HG03060 (cell line): Measurements from ENCODE around the gene KMT5B.
"Not testable (repeated sequence)": the region's sequence is repeated elsewhere in the genome, so short reads cannot be mapped to it uniquely, and the experiment has no call there.

Experiments used
- ATAC-seq: cut with Tn5 transposase; IDR thresholded peaks from one replicate; pipeline ENCODE4 v1.9.1; 2021; ENCODE audit warnings: low read depth, moderate number of reproducible peaks; ENCODE audit not compliant: unreplicated experiment

KMT5B gene

DNA sequence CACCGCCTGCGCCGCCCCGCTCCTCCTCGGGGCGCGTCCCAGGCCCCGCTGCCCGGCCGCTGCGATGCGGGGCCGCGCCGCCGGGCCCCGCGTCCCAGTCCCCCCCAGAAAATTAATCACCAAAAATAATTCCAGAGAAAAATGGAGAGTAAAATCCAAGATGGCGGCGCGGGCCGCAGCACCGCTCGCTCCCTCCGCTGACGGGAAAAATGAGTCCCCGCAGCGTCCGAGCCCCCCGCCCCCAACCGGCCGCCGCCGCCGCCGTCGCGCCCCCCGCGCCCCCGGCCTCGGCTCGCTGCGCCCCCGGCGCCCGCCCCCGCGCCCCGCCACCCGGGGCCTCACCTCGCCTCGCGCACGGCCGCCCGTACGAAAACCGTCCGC, at the start of gene KMT5B:
Gene KMT5B, minus strand, starts transcription at position 162 of the 381 bp plus-strand sequence. CDS start 23,220 bp downstream, outside the sequence.
- no peak for ATAC-seq

DNA sequence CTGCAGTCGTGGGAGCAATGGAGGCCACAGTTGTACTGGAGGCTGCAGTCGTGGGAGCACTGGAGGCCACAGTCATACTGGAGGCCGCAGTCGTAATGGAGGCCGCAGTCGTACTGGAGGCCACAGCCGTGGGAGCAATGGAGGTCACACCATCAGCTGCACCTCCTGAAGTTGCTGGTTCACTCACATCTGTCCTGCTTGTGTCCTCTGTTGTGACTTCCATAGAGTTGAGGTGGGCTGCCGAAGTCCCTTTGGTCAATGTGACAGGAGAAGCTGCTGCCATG, 49.4 kb upstream of the KMT5B start:
- no peak for ATAC-seq

DNA sequence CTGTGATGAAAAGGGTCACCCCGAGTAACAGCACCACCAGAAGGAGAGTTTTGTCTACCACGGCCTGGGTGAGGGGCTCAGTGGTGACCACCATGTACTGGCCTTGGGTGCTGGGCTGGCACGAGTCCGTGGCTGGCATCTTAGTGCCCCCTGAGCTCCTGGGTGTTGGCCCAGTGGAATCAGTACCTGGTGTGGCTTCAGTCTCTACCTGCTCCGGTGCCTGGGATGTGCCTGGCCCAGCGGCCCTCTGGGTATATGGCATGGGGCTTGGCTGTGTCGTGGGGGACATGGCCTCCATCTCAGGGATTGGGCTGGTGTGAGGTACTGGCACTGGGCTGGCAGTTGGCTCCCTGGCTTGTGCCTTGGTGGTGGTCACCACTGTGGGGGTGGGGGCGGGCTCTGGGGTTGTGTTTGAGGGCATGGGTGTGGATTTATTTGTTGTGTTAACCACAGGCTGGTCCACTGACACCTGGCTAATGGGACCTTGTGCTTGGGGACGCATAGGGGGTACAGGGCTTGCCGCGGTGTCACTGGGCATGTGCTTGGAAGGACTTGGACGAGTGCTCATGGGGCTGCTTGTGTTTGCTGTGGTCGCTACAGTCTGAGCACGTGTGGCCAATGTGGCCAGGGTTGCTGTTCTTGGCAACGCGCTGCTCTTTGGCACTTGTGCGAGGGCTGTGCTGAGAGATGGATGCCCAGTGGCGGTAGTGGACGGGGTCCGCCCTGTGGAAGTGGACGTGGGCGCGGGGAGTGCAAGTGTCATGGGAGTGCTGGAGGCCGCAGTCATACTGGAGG, 48.9 kb upstream of the KMT5B start:
- no peak for ATAC-seq

DNA sequence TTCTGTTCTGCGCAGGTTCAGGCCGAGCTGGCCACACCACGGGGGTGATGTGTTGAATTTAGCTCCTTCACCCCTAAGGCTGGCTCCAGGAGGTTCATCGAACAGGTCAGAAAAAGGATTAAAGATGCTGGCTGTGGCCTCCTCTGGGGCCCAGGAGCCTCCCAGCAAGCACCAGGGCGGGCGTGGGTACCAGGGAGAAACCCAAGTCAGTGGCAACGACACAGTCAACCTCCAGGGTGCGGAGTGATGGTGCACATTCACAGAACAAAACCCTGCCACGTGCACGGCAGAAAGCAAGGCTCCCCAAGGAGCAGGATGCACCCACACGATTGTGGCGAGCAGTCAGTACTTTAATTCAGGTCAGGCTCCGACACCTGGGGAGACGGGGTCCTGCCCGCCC, 47.9 kb upstream of the KMT5B start:
- ATAC-seq = no peak

DNA sequence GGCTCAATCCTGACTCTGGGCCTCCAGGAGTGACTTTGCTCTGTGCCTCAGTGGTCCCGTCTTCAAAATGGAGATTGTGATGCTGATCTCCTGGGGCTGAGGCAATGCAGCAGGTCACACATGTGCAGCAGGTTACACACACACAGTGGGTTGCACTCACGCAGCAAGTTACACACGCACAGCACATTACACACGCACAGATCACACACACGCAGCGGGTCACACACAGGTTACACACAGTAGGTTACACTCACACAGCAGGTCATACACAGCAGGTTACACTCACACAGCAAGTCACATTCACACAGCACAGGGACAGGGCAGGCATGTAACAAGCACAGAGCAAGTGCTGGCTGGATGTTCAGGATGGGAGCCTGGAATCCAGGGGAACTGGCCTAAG, 47.4 kb upstream of the KMT5B start:
- no peak for ATAC-seq

DNA sequence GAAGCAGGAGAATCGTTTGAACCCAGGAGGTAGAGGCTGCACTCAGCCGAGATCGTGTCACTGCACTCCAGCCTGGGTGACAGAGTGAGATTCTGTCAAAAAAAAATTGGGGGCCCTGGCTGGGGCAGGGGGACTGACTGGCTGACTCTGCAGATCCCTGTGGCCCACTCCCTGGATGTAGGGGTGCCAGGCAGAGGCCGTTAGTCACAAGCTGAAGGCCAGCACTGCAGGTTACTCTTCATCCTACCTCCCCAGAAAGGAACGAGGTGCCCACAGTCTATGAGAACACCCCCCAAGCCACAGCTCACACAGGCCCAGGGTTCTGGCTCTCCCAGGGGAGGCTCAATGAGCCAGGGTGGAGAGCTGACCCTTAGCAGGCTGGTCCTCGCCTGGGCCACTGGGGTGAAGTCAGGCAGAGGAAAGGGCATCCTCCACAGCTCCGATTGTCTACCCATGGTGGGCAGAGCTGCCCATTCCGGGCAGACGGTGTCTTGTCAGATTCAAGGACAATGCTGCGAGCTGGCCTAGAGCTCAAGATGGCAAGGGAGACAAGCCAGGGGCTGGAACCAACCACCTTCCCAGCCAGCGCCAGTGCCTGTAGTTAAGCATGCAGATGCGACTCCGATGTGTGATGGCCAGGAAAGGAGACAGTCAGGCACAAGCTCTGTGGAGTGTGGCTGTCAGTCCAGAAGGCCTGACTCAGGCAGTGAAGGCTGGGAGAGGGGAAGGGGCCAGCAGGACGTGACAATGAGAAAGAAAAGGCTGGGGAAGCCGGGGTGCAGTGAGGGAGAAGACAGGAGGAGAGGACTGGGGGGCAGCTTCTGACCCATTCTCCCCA, 46.2 kb upstream of the KMT5B start:
- no peak for ATAC-seq

DNA sequence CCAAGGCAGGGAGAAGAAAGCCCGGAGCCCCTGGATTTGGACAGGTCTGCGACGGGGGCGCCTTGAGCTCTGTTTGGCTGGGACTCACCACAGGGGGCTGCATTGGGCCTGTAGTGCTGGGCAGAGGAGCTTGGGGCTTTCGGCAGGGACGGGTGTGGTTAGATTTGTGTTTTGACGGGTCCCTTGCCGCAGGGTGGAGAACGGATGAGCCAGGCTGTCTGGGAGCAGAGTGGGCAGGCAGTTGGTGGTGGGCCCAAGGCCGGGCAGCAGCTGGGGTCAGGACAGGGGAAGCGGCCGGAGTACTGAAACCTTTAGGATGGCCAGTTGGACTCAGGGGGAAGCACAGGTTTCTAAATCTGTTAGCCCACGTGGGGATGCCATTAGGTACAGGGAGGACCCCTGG, 45.3 kb upstream of the KMT5B start:
- no peak for ATAC-seq

DNA sequence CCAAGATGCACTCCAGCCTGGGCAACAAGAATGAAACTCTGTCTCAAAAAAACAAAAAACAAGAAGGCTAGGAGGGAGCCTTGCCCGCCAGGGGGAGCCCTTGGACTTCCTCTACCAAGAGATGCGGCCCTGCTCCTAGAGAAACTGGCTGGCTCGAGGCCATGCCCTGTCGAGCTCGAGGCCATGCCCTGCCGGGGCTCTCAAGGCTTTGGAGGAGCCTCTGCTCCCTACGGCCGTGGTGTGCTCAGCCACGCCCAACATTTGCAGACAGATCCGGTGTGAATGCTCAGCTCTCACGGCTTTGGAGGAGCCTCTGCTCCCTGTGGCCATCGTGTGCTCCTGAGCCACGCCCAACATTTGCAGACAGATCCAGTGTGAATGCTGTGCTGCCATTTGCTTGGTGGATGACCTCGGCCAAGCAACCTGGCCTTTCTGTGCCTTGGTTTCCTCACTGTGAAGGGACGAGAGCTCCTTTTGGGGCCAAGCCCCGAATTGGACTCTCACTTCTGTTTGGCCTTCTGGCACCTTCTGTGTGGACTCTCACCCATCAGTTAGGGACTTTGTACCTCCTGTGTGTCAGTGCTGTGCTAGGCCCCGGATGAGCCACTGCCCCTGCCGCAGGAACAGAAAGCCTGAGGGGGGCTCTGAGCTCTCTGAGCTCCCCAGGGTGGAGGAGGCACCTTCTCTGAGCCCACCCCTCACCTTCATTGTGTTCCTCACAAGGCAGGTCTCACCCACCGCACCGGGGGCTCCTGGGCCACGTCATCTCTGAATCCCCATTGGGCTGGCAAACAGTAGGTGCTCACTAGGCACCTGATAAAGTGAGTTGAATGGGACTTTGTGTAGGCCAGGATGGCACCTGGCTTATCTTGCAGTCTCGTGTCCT, 44.6 kb upstream of the KMT5B start:
- ATAC-seq = no peak

DNA sequence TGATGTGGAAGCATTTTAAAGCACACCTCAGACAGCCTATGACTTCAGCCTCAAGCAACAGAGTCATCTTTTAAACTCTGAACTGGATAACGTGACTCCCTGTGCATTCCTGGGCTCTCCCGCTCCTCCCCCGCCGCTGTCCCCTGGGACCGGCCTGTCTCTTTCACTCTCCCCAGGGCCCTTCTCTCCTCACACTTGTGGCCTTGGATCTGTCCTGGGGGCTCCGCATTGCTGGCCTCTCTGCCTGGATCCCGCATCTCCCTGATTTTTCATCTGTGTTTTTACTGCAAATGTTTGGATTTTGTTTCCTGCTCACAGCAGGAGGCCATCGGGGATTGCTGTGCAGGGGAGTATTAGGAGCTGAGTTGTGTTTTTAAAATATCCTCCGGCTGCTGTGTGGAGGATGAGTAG, 43.2 kb upstream of the KMT5B start:
- ATAC-seq = no peak

DNA sequence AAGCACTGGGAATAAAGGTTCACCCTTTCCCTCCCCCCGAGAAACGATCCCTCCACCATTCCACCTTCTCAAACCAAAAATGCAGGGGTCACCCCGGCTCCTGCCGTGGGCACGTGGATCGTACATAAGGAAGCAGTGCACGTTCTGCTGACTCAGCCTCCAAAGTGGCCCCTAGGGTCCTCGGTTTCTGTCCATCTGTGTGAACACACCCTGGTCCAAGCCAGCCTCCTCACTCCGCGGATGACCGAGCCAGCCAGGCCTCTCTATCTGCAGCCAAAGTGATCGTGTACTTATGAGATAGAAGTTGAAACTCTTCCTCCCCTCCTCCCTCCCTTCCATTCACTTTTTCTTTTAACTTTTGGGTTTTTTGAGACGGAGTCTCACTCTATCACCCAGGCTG, 42.4 kb upstream of the KMT5B start:
- no peak for ATAC-seq

DNA sequence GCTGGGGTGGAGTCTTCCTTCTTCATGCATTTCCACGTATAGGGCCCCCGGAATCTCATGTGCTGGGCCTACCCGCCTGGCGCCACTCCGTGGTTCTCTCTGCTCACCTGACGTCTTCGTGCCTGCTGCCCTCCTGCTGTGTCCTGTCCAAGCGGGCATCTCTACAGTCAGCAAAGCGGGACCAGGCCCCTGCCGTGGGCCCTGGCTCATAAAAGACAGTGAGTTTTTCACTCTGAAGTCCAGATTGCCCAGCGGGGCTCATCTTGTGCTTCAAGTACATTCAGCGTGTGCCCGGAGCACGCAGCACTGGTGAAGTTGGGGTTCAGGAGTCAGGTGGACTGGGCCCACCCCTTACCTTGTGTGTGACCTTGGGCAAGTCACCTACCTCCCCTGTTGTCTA, 41.3 kb upstream of the KMT5B start:
- ATAC-seq = no peak

DNA sequence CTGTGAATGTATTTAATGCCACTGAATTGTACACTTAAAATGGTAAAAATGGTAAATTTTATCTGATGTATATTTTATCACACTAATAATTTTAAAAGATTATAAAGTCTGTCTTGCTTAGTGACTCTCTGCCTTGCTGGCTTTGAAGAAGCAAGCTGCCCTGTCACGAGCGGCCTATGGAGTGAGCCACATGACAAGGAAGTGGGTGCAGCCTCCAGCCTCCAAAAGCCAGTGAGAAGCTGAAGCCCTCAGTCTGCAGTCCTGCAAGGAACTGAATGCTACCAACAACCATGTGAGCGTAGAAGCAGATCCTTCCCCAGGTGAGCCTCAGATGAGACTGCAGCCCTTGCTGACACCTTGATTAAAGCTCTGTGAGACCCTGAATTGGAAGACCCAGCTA, 38.7 kb upstream of the KMT5B start:
- ATAC-seq = no peak

DNA sequence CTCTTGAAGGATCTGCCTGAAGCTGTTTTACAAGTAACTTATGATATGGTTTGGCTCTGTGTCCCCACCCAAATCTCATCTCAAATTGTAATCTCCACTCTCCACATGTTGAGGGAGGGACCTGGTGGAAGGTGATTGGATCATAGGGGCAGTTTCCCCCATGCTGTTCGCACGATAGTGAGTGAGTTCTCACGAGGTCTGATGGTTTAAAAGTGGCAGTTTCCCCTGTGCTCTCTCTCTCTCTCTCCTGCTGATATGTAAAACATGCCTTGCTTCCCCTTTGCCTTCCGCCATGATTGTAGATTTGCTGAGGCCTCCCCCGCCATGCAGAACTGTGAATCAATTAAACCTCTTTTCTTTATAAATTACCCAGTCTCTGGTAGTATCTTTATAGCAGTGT, 31.8 kb upstream of the KMT5B start:
- not testable (repeated sequence) for ATAC-seq

DNA sequence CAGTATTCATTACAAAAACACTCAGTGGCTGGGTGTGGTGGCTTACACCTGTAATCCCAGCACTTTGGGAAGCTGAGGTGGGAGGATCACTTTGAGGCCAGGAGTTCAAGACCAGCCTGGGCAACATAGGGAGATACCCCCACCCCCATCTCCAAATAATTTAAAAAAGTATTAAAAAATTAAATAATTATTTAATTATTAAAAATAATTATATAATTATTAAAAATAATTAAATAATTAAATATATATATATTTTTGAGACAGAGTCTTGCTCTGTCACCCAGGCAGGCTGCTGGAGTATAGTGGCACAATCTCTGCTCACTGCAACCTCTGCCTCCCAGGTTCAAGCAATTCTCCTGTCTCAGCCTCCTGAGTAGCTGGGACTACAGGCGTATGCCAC, 30.8 kb upstream of the KMT5B start:
- not testable (repeated sequence) for ATAC-seq

DNA sequence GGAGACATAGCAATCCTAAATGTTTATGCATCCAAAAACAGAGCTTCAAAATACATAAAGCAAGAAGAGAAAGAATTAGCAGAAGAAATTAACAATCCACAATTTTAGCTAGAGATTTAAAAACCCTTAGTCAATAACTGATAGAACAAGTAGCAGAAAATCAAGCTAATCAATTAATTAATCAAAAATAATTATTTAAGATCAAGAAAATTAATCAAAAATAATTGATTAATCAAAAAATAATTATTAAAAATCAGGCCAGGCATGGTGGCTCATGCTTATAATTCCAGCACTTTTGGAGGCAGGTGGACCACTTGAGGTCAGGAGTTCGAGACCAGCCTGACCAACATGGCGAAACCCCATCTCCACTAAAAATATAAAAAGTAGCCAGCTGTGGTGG, 29.5 kb upstream of the KMT5B start:
- ATAC-seq = no peak

DNA sequence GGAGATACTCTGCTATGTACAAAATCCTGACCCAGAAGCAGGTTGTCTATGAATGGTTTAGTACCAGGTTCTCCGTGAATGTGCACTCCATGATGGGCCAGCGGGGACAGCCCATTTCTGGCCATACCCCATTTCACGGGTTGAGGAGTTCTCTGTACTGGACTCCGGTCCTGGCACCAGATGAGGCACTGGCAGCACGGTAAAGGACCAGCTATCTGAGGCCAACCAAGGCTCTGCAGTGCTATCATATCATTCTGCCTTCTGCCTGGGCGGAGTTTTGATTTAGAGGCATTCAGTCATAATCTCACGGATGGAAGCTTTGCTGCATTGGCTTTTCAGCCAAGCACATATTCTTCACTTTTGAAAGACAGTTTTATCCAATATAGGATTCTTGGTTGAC, 18.5 kb upstream of the KMT5B start:
- no peak for ATAC-seq

DNA sequence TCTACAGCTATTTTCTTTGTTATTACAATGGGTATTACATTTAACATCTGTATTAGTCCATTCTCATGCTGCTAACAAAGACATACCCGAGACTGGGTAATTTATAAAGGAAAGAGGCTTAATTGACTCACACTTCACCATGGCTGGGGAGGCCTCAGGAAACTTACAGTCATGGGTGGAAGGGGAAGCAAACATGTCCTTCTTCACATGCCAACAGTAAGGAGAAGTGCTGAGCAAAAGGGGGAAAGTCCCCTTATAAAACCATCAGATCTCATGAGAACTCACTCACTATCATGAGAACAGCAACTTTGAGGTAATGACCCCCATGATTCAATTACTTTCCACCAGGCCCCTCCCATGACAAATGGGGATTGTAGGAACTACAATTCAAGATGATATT, 16.5 kb upstream of the KMT5B start:
- no peak for ATAC-seq

DNA sequence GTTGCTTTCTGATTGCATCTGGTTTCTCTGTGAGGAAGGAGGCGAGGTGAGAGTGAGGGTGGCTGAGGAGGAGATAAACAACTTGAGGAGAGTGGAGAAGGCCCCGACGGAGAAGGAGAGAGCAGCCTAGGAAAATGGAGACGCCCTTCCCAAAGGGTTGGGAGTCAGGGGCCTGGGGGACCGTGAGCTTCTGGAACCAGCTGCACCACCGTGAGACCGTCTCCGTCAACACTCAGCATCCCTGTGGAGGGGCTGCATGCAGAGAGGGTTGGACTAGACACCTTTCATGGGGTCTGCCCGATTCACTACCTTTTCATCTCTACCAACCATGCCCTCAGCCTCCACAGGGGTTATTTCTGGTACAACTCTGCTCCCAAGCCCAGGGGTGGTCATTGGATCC, 13.3 kb upstream of the KMT5B start:
- ATAC-seq = no peak

DNA sequence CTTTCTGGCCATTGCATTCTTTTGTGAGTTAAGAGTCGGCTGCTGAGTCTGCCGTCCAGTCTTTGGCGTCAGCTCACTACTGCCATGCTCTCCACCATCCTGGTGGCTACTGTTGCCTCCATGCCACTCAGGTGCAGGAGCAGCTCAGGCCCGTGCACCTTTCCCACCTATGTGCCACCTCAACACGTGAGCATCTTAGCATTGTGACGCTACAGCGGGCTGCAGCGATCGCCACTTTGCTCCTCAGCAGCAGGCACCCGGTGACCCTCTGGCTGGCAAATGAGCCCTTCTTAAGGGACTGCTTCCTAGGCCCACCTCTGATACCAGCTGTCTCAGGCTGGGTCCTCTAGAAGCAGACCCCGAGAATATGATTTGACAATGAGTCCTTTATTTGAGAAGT, 11.5 kb upstream of the KMT5B start:
- no peak for ATAC-seq

DNA sequence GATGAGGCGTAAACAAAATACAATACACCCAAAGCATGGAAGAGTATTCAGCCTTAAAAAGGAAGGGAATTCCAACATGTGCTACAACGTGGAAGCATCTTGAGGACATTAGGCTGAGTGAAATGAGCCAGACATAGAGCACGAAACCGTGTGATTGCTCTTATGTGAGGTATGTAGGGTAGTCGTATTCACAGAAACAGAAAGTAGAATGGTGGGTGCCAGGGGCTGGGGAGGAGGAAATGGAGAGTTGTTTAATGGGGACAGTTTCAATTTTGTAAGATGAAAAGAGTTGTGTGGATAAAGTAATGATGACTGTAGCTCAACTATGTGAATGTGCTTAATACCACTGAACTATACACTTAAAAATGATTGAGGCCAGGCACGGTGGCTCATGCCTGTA, 10.2 kb upstream of the KMT5B start:
- no peak for ATAC-seq

DNA sequence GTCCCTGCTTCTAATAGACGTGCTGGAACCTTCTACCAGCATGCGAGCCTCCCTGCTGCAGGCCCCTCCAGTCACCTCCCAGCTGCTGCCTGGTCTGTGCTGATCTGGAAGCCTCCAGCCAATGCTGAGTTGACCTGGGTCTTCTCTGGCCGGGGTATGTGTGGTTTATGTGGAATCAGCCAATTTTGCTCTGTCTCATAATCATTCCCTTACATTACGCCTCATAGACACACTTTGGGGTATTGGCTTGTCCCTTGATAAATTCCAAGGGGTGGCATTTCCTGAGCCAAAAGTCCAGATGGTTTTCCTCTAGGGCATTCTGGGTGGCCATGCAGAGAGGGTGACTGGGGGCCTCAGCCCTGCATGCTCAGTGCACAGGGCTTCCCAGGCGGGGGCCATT, 8.3 kb upstream of the KMT5B start:
- no peak for ATAC-seq
